OCI-LY3 (cell line): ENCODE measurements around the gene KYAT1.

ENCODE experiments used
- CTCF ChIP-seq: fragments of 200-600, 300-600 bp; sonication (generic); IDR thresholded peaks from 2 replicates; pipeline ENCODE4 v1.5.1; 2014; ENCODE audit warnings: antibody characterized with exemption, low read length, low read depth
- EZH2phosphoT487 ChIP-seq: fragments of 200-600 bp; shearing (Covaris generic); IDR thresholded peaks from 2 replicates; pipeline ENCODE4 v1.6.1; 2018; ENCODE audit warnings: antibody characterized with exemption, mixed run types, low read depth

DNA sequence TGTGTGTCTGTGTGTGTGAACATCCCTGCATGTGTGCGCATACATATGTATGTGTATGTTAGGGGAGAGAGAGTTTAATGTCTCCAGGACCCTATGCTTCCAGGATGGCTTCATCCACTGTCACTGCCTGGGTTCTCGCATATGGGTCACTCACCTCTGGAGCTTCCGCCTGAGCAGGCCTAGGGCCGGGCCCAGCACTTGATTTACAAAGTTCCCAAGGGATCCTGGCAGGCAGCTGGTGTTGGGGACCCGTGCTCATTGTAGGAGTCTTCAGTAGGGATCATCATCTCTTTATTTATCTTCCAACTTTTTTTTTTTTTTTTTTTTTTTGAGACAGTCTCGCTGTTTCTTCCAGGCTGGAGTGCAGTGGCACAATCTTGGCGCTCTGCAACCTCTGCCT, 81.7 kb downstream of the KYAT1 start:
- TF ChIP-seq CTCF = no peak
- TF ChIP-seq EZH2phosphoT487 = no peak
